Sciatic nerve (tissue), 2 donors: ENCODE data around the gene BABAM2. TPM values are rescaled to one million over a fixed set of nuclear protein-coding genes. Genes with fewer than 3 reads are reported as not detected.
A peak's percentile ranks its signal among the peaks of the same experiment; 100 is the strongest.

Experiments used
- ATAC-seq: fragments of 200-7000 bp; cut with Tn5 transposase; one replicate; pipeline ENCODE4 v1.9.1; 2020; ENCODE audit warnings: mild to moderate bottlenecking, moderate library complexity
- DNase-seq: peaks from one replicate; pipeline ENCODE4 v3.0.0-alpha.2; 2020; ENCODE audit warnings: low spot score
- intact Hi-C: fragments of 100-400 bp; cut with DNase I; formaldehyde crosslinking; loops from one replicate; pipeline ENCODE4 v1.14.2; 2022
- total RNA-seq: library from RNA; stranded (reverse); fragmentation: NEBNext Ultra II Directional; extraction: Animal tissue kit (Norgen Biotek cat#: 25700); gene quantifications from one replicate; pipeline ENCODE4 v1.2.1, GENCODE V29; 2021
- donor health status: DM: no; HTN: no; CAD: no.
- donor health status: DM: no; HTN: no; CAD: no.

The BABAM2 gene
- total RNA-seq, 1 donor from 2014 or later: 38.2 TPM

GRCh38 chr2:28162564-28162963 lies 272.0 kb downstream of the BABAM2 start:
- intact Hi-C loops: no loop called here
- ATAC-seq: no peak
- no peak for DNase-seq

DNA sequence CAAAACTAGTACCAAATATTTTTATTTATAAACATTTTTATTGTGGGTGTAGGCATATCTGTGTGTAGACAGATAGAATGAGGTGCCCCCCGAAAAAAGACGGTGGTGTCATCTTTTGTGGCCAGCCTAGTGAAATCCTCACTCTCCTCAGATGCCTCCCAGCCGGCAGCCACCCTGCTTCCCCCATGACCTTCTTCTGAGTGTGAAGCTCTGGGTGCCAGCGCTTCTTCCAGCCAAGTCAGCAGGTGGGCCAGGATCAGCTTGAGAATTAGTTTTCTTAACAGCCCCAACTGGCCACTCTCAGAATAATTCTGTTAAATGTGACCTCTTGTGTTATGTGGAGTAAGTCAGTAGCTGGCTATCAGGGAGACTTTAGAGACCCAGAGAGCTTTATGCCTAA lies 272.5 kb downstream of the BABAM2 start:
- no peak for DNase-seq
- intact Hi-C loops: no loop called here
- no peak for ATAC-seq

- intact Hi-C loops: no loop called here
- ATAC-seq: peak; percentile 40
- no peak for DNase-seq
Measured at GRCh38 chr2:28163627-28164279, 273.2 kb downstream of the BABAM2 start.

DNA sequence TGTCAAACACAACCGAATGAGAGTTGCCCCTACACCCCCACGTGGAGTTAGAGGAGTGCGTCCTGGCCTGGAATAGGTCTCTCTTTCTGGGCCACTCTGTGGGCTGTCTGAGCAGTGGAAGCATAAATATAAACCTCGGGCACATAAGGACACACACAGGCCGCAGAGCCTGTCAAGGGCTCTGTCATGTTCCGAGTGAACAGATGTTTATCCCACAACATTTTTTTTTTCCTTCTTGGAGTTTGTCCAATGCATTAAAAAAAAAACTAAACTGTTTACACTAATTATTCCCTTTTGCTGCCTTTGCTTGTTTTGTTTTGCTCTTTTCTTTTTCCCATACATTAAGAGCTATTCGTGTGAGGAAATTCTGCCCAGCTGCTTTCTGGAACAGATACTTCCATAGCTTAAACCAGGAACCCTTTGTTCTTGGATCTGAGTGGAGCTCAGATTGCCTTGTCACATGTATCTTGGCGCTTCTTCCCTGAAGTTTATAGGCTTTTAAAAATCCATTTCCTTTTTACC lies 273.8 kb downstream of the BABAM2 start:
- intact Hi-C loops: no loop called here
- peak; percentile 73 for ATAC-seq
- no peak for DNase-seq

DNA sequence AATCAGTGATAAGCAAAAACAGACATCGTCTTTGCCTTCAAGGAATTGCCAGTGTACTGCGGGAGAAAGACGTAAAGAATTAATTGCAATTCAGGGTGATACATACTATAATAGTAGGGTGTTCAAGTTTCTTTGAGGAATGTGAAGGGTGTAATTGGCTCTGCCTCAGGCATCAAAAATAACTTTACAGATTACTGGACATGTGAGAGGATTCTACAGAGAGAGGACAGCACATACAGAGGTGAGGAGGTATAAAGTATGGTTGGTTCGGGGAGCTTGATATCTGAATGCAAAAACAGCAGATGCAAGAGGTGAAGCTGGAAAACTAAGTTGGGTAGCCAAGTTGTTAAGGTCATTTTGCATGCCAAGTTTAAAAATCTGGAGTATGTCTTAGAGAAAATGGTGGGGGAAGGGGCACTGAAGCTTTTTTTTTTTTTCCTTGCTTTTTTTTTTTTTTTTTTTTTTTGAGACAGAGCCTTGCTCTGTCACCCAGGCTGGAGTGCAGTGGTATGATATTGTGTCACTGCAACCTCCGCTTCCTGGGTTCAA lies 274.6 kb downstream of the BABAM2 start:
- DNase-seq: no peak
- intact Hi-C loops: no loop called here
- ATAC-seq: no peak

DNA sequence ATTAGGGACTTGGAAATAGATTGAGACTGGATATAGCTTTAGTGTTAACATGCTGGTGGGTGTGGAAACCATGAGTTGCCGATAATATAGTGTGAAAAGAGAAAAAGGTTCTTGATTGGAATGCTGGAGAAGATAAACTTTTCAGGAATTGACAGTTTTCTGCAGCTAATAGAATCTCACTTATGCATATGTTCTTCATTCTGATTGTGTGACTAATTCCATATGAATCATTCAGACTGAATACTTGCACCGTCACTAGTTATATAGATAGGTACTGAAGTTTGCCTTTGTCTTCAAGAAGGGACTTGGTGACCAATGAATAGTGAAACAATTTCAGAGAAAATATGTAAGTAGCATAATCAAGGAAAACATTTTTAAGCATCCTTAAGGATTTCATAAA lies 276.4 kb downstream of the BABAM2 start:
- intact Hi-C loops: no loop called here
- ATAC-seq: no peak

GRCh38 chr2:28168376-28168775 lies 277.8 kb downstream of the BABAM2 start:
- intact Hi-C loops: no loop called here
- ATAC-seq (no peak), DNase-seq (no peak)

More for the DNA sequence above, 276.4 kb downstream of the BABAM2 start:
- no peak for DNase-seq

DNA sequence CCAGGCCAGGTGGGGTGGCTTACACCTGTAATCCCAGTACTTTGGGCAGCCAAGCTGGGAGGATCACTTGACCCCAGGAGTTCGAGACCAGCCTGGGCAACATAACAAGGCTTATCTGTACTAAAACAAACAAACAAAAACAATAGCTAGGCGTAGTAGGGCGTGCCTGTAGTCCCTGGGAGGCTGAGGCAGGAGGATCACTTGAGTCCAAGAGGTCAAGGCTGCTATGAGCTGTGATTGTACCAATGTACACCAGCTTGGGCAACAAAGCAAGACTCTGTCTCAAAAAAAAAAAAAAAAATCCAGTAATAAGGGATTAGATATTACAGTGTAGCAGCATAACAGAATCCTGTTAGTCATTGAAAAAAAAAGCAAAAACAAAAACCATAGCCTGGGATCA lies 279.0 kb downstream of the BABAM2 start:
- DNase-seq: no peak
- intact Hi-C loops: no loop called here
- ATAC-seq: no peak

DNA sequence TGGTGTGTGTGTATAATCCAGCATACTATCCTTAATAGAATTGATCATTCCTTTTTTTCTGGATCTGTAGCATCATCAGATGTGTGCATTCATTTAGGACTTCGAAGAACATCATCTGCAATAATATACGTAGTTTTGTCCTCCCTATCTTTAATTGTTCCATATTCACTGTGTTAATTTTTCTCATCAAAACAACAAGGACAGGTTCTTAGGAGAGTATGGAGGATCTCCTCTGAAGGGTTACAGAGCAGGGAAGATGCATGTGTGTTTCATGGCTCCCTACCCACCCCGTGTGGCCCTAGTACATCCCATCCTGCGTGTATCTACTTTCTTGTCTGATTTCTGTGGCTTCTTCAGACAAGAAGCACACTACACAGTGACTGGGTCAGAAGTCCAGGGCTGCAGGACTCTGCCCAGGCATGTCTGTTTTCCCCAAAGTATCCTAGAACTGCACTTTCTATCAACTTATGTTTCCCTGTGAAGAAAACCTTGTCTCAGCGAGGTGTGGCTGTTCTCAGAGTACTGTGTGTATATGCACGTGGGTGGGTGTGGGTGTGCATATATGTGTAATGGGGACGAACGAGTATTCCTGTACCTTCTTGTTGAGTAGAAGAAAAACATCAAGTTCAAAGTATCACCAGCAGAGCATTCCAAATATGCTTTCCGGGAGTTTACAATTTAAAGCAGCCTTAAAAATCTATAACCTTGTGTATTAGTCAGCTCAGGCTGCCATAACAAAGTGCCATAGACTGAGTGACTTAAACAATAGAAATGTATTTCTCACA lies 281.8 kb downstream of the BABAM2 start:
- ATAC-seq: no peak

GRCh38 chr2:28173377-28173776 lies 282.8 kb downstream of the BABAM2 start:
- intact Hi-C loops: no loop called here
- no peak for DNase-seq
- no peak for ATAC-seq

More for the DNA sequence above, 281.8 kb downstream of the BABAM2 start:
- intact Hi-C loops: no loop called here
- DNase-seq: no peak

DNA sequence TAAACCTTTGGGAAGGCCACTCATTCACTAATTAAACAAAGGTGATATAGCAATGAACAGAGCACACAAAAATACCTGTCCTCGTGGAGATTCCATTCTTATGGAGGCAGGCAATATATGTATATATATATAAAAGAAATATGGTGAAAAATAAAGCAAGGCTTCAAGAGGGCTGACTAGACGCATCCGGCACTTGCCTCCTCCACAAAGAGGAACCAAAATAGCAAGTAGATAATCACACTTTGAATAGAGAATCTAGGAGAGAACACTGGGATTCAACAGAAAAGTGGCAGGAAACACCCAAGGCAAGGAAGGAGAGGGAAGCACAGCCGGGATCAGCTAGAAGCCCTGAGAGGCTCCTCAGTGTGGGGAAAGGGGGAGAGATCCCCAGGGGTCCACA lies 283.7 kb downstream of the BABAM2 start:
- DNase-seq (no peak), ATAC-seq (no peak)
- intact Hi-C loops: no loop called here

DNA sequence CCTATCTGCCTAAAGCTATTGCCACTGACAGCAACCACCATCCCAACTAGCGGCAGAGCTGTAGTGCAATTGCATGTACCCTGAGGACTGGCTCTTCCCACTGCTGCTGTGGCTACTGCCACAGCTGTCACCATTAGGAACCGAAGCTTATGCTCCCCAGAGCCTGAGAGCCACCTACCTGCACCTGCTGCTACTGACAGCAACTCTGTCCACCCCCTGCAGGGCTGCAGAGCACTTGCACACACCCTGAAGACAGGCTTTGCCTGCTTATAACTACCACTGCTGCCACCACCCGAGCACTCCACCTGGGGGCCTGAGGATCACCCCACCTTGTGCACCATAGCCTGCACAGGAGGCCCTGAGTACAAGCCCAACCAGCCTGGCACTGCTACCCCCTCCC lies 284.5 kb downstream of the BABAM2 start:
- DNase-seq (no peak), ATAC-seq (no peak)
- intact Hi-C loops: no loop called here

DNA sequence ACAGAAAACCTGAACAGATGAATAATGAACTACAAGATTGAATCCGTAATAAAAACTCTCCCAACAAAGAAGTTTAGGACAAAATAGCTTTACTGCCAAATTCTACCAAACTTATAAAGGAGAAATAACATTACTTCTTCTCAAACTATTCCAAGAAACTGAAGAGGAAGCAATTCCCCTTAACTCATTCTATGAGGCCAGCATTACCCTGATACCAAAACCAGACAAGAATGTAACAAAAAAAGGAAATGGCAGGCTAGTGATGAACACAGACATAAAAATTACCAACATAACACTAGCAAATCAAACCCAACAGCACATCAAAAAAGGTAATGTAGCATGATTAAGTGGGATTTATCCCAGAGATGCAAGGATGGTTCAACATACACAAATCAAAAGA lies 288.4 kb downstream of the BABAM2 start:
- intact Hi-C loops: no loop called here
- ATAC-seq: no peak

GRCh38 chr2:28181801-28182200 lies 291.3 kb downstream of the BABAM2 start:
- ATAC-seq: no peak
- no peak for DNase-seq
- intact Hi-C loops: no loop called here

More for the DNA sequence above, 288.4 kb downstream of the BABAM2 start:
- DNase-seq: no peak

- intact Hi-C loops: no loop called here
- DNase-seq (no peak), ATAC-seq (no peak)
Measured at GRCh38 chr2:28182348-28182747, 291.8 kb downstream of the BABAM2 start.

DNA sequence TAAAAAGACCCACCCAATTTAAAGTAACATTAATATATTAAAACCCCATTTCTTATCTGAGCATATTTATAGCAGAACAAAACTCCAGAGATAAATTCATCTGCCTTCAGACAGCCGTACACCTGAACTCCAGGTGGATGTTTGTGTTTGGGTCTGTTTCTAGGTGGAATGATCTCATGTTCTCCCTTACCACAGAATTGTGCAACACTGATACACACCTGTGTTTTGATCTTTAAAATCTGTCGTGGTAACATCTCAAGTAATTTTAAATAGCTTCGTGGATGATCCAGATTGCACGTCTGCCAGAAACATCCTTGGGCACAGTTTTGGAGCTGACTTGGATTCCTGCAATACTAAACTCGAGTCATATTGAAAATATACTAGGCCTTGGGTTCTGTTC lies 294.6 kb downstream of the BABAM2 start:
- intact Hi-C loops: no loop called here
- DNase-seq (no peak), ATAC-seq (no peak)

GRCh38 chr2:28185891-28186290 lies 295.4 kb downstream of the BABAM2 start:
- no peak for DNase-seq
- intact Hi-C loops: no loop called here
- ATAC-seq: no peak

GRCh38 chr2:28187186-28187585 lies 296.7 kb downstream of the BABAM2 start:
- ATAC-seq: no peak
- no peak for DNase-seq
- intact Hi-C loops: no loop called here

DNA sequence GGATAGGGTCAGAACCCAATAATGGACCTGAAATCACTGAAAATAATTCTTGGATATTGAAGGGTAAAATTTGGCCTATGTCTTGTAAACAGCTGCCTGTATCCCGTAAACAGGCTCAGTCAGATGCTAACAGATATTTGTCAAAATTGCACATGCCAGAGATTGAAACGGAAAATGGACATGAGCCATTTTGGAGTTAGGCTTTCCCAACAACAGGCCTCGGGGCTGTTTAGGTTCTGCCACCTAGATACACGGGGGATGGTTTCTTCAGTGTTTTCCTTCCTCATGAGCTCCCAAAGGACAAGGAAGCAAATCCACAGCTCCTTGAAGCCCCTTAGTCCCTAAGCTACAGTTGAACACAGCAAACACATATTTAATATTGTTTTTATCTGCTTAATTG lies 297.9 kb downstream of the BABAM2 start:
- DNase-seq (no peak), ATAC-seq (no peak)
- intact Hi-C loops: no loop called here
